Body of pancreas (tissue), 4 donors: Measurements from ENCODE around the gene SPOCK1. TPM values are rescaled to one million over a fixed set of nuclear protein-coding genes. Genes with fewer than 3 reads are reported as not detected.

Experiments
- ATAC-seq: fragments of 150-250 bp; one replicate; pipeline ENCODE4 v1.9.1; 2016
- DNase-seq, 4 donors: peaks; one replicate each; pipeline ENCODE4 v3.0.0-alpha.2; 2019
- H3K27ac ChIP-seq, 4 donors: fragments of 200-600 bp; sonication (generic); 1 replicate in 3 of 4; 2 replicates in 1 of 4; pipeline versions ENCODE4 v1.5.1 to v1.6.1; 2016 to 2019; ENCODE audit warnings: mild to moderate bottlenecking in 1 of 4, mixed read lengths in 1 of 4, moderate library complexity in 1 of 4
- H3K27me3 ChIP-seq, 2 donors: fragments of 200-600 bp; sonication (generic); one replicate each; pipeline ENCODE4 v1.6.0; 2016; ENCODE audit warnings: mild to moderate bottlenecking in 1 of 2
- H3K36me3 ChIP-seq, 2 donors: fragments of 200-600 bp; sonication (generic); replicated peaks in 1 of 2; 2 replicates each; pipeline ENCODE4 v1.5.1; 2016; ENCODE audit warnings: low read depth in 2 of 2; ENCODE audit not compliant: insufficient read depth in 1 of 2
- H3K4me1 ChIP-seq: fragments of 200-600 bp; sonication (generic); one replicate; pipeline ENCODE4 v1.6.0; 2016
- H3K4me3 ChIP-seq, 2 donors: fragments of 200-600 bp; sonication (generic); 1 replicate in 1 of 2; 2 replicates in 1 of 2; pipeline ENCODE4 v1.5.1; 2016 to 2019
- H3K9me3 ChIP-seq, 3 donors: fragments of 200-600 bp; sonication (generic); 1 replicate in 2 of 3; 2 replicates in 1 of 3; pipeline ENCODE4 v1.5.1; 2016
- POLR2A ChIP-seq, 3 donors: fragments of 450-650 bp; IDR thresholded peaks; one replicate each; pipeline ENCODE4 v1.6.1; 2016; ENCODE audit warnings: antibody characterized with exemption in 3 of 3, mild to moderate bottlenecking in 2 of 3
- WGBS, 2 donors: methylation state at CpG; one replicate each; pipeline ENCODE4 v1.1.5; 2017; 5-methylcytosine and 5-hydroxymethylcytosine counted together
- intact Hi-C: fragments of 100-400 bp; cut with DNase I; formaldehyde crosslinking; loops from one replicate; pipeline ENCODE4 v1.15.1; 2023
- total RNA-seq, 2 donors: library from RNA; depleted of rRNA; stranded (reverse); fragments of >200 nt; gene quantifications; one replicate each; pipeline ENCODE4 v1.1.0, GENCODE V29; 2016
- TF ChIP-seq, protein P1 (sequence below), 7 experiments: fragments of 450-650 bp in 4 of 7; fragments of 200-600 bp in 3 of 7; sonication (generic) in 3 of 7; IDR thresholded peaks; one replicate each; pipeline ENCODE4 v1.5.1; 2016 to 2019; ENCODE audit warnings: antibody characterized with exemption in 7 of 7

The SPOCK1 gene
- total RNA-seq, 2 donors from 2014 or later = 22.4 to 30.6 TPM

DNA sequence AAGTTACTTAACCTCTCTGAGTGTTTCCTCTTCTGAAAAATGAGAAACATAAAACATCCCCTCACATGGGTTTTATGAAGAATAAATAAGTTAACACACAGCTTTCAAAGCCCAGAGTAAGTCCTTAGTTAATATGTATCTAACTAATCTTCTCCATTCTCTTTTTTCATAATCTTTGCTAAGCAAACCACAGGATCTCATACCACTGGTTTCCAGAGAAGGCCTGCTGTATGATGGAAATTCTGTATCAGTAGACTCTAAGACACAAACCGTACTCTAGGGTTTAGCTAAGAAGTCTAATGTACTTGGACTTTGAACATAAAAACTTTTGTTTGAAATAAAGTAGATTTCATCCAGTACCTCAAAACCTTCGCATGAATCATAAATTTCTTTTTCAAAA, 307.9 kb downstream of the SPOCK1 start:
- TF ChIP-seq, protein P1, sequence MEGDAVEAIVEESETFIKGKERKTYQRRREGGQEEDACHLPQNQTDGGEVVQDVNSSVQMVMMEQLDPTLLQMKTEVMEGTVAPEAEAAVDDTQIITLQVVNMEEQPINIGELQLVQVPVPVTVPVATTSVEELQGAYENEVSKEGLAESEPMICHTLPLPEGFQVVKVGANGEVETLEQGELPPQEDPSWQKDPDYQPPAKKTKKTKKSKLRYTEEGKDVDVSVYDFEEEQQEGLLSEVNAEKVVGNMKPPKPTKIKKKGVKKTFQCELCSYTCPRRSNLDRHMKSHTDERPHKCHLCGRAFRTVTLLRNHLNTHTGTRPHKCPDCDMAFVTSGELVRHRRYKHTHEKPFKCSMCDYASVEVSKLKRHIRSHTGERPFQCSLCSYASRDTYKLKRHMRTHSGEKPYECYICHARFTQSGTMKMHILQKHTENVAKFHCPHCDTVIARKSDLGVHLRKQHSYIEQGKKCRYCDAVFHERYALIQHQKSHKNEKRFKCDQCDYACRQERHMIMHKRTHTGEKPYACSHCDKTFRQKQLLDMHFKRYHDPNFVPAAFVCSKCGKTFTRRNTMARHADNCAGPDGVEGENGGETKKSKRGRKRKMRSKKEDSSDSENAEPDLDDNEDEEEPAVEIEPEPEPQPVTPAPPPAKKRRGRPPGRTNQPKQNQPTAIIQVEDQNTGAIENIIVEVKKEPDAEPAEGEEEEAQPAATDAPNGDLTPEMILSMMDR (IDR thresholded peaks at IDR 0.05) = no peak
- no peak for TF ChIP-seq POLR2A (IDR thresholded peaks at IDR 0.05)
- H3K27ac ChIP-seq = no peak overlapping the region
- H3K9me3 ChIP-seq = no peaks in the 10 kb centered on the region
- ATAC-seq (no peak), DNase-seq (no peak)
- intact Hi-C loops = no loop called here
- no peaks in the 10 kb centered on the region for H3K27me3 ChIP-seq
- no peaks in the 10 kb centered on the region for H3K4me1 ChIP-seq
- H3K4me3 ChIP-seq = no peak overlapping the region
- H3K36me3 ChIP-seq = no peaks in the 10 kb centered on the region
- WGBS, 2 donors = 44 to 47% methylated on average over 2 of the region's 2 CpGs

DNA sequence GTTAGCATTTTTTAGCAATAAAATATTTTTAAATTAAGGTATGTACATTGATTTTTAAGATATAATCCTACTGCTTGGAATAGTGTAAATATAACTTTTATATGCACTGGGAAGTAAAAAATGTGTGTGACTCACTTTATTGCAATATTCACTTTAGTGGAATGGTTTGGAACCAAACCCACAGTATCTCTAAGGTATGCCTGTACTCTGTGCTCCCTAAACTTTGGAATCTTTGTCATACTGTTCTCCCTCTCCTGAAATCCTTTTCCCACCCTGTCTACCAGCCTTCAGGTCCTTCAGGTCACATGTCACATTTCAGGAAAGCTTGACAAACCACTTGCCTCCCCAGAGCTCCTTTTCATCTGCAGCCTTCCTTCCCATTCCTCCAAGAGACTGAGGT, 308.7 kb downstream of the SPOCK1 start:
- no peak overlapping the region for H3K27ac ChIP-seq
- no peak for ATAC-seq

DNA sequence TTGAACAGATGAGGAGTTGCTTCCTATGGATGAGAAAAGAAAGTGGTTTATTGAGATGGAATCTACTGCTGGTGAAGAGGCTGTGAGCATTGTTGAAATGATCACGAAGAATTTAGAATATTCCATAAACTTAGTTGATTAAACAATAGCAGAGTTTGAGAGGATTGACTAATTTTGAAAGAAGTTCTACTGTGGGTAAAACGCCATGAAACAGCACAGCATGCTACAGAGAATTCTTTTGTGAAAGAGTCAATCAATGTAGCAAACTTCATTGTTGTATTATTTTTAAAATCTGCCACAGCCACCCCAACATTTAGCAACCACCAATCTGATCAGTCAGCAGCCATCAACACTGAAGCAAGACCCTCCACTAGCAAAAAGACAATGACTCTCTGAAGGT, 309.1 kb downstream of the SPOCK1 start:
- H3K9me3 ChIP-seq = no peaks in the 10 kb centered on the region
- H3K27me3 ChIP-seq = no peaks in the 10 kb centered on the region
- H3K36me3 ChIP-seq = no peaks in the 10 kb centered on the region
- no peak overlapping the region for H3K27ac ChIP-seq
- no peak overlapping the region for H3K4me3 ChIP-seq
- WGBS, 2 donors = 40 to 70% methylated on average over 2 of the region's 2 CpGs
- intact Hi-C loops = no loop called here
- ATAC-seq (no peak), DNase-seq (no peak)
- H3K4me1 ChIP-seq = no peaks in the 10 kb centered on the region
- no peak for TF ChIP-seq POLR2A (IDR thresholded peaks at IDR 0.05)
- TF ChIP-seq, protein P1 (IDR thresholded peaks at IDR 0.05) = no peak

More for the DNA sequence above, 308.7 kb downstream of the SPOCK1 start:
- intact Hi-C loops = no loop called here
- H3K36me3 ChIP-seq = no peaks in the 10 kb centered on the region
- TF ChIP-seq, protein P1 (IDR thresholded peaks at IDR 0.05) = no peak
- no peak for TF ChIP-seq POLR2A (IDR thresholded peaks at IDR 0.05)
- H3K4me3 ChIP-seq = no peak overlapping the region
- no peaks in the 10 kb centered on the region for H3K9me3 ChIP-seq
- no peak for DNase-seq
- H3K27me3 ChIP-seq = no peaks in the 10 kb centered on the region
- no peaks in the 10 kb centered on the region for H3K4me1 ChIP-seq

DNA sequence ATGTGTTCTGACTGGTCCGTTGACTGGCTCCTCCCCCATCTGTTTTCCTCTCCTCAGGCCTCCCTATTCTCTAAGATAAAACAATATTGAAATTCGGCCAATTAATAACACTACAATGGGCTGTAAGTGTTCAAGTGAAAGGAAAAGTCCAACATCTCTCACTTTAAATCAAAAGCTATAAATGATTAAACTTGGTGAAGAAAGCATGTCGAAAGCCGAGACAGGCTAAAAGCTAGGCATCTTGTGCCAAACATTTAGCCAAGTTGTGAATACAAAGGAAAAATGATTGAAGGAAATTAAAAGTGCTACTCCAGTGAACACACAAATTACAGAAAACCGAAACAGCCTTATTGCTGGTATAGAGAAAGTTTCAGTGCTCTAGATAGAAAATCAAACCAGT, 310.6 kb downstream of the SPOCK1 start:
- no peak overlapping the region for H3K27ac ChIP-seq
- TF ChIP-seq, protein P1 (IDR thresholded peaks at IDR 0.05) = no peak
- TF ChIP-seq POLR2A (IDR thresholded peaks at IDR 0.05) = no peak
- ATAC-seq (no peak), DNase-seq (no peak)
- no peaks in the 10 kb centered on the region for H3K9me3 ChIP-seq
- no peaks in the 10 kb centered on the region for H3K36me3 ChIP-seq
- intact Hi-C loops = no loop called here
- no peak overlapping the region for H3K4me3 ChIP-seq
- H3K4me1 ChIP-seq = no peaks in the 10 kb centered on the region
- H3K27me3 ChIP-seq = no peaks in the 10 kb centered on the region
- WGBS, 2 donors = 61 to 71% methylated on average over 5 of the region's 5 CpGs

DNA sequence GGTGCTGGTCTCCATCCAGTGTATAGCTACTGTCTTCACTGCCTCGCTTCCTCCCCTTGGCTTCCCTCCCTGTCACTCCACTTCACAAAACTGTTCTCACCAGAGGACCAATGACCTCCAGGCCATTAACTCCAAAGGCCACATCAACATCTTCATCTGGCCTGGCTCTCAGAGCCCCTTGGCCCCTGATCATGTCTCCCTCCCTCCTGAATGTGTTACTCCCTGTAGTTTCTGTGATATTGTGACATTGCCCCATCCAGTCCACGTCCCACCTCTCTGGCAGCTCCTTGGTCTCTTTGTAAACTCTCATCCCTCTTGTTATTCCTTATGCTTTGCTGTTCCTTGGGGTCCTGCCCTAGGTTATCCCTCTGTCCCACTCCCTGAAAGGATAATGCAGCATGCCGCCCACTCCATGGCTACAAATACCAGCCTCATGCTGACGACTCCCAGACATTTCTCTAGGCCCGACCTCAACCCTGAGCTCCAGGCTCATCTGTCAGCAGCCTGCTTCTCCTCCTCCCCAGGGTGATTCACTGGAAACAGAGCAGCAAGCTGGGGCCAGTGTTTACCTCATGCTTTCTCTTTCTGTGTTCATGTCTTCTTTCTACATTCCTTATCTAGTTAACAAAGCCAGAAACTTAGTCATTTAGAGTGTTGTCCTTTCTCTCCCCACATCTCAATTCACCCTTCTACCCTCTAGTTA, 312.2 kb downstream of the SPOCK1 start:
- ATAC-seq (peak; percentile 56), DNase-seq (peak in 1 of 4 donors; percentile 19)
- Histone ChIP-seq H3K27me3 (no peaks in the 10 kb centered on the region), H3K36me3 (no peaks in the 10 kb centered on the region), H3K9me3 (no peaks in the 10 kb centered on the region), H3K4me1 (no peaks in the 10 kb centered on the region), H3K27ac (no peak overlapping the region), H3K4me3 (no peak overlapping the region)
- WGBS, 2 donors = 72 to 75% methylated on average over 5 of the region's 5 CpGs
- intact Hi-C loops = no loop called here
- TF ChIP-seq, protein P1 (IDR thresholded peaks at IDR 0.05) = no peak
- TF ChIP-seq POLR2A (IDR thresholded peaks at IDR 0.05) = no peak
